Endothelial cell of umbilical vein (primary cell): ENCODE data around the gene CDH23. TPM values are rescaled to one million over a fixed set of nuclear protein-coding genes. Genes with fewer than 3 reads are reported as not detected.

ENCODE experiments used
- BruUV-seq: library from RNA; stranded (reverse); fragments of 400-500 nt; replicated peaks from 2 replicates; lab custom pipeline; 2021; lab: Mats Ljungman, UMichigan
- CTCF ChIA-PET: fragments of 300-600, 350-600 bp; sonication (Branson Sonifier 250); formaldehyde crosslinking; loops from one replicate; lab custom pipeline; 2021; ENCODE audit warnings: antibody characterized with exemption, inconsistent platforms; lab: Charles Lee
- POLR2A ChIA-PET: fragments of 300-600, 350-600 bp; sonication (Branson Sonifier 250); formaldehyde crosslinking; loops from one replicate; lab custom pipeline; 2021; ENCODE audit warnings: antibody characterized with exemption, inconsistent platforms; lab: Charles Lee
- DNase-seq: peaks from one replicate; pipeline ENCODE4 v3.0.0-alpha.2; 2011; ENCODE audit warnings: low read depth, low spot score
- FAIRE-seq: peaks from 2 replicates; lab custom pipeline; 2011; peaks lifted over from hg19 to GRCh38; lab: Jason Lieb, UNC
- H2AFZ ChIP-seq: 2 replicates; pipeline ENCODE4 v1.6.0; 2012; ENCODE audit warnings: low read depth, low read length, control low read depth, inconsistent platforms
- H3K27ac ChIP-seq: 2 replicates; pipeline ENCODE4 v1.5.1; 2011; ENCODE audit warnings: low read depth, mild to moderate bottlenecking, control low read depth, low read length, moderate library complexity; ENCODE audit not compliant: insufficient read depth
- H3K27me3 ChIP-seq, 2 experiments: 2 replicates each; pipeline versions ENCODE4 v1.6.0 to v1.6.1; 2011; ENCODE audit warnings: low read length in 2 of 2, mixed read lengths in 1 of 2; ENCODE audit not compliant: control insufficient read depth in 2 of 2, insufficient read depth in 2 of 2
- H3K36me3 ChIP-seq, 2 experiments: 2 replicates in 1 of 2; 3 replicates in 1 of 2; pipeline ENCODE4 v1.5.1; 2011; ENCODE audit warnings: low read length in 2 of 2, mild to moderate bottlenecking in 1 of 2, moderate library complexity in 1 of 2; ENCODE audit not compliant: control insufficient read depth in 2 of 2, insufficient read depth in 2 of 2; ENCODE audit errors: extremely low read depth in 1 of 2
- H3K4me1 ChIP-seq: 3 replicates; pipeline ENCODE4 v1.5.1; 2011; ENCODE audit warnings: mild to moderate bottlenecking, low read length; ENCODE audit not compliant: control insufficient read depth, insufficient read depth; ENCODE audit errors: extremely low read depth
- H3K4me2 ChIP-seq: 2 replicates; pipeline ENCODE4 v1.6.1; 2011; ENCODE audit warnings: low read length, control low read depth, mixed read lengths; ENCODE audit not compliant: insufficient read depth
- H3K4me3 ChIP-seq, 3 experiments: fragments of 200-600 bp in 1 of 3; sonication (generic), shearing (Covaris generic) in 1 of 3; replicated peaks in 1 of 3; 2 replicates each; pipeline ENCODE4 v1.5.1; 2011 to 2016; ENCODE audit warnings: control low read depth in 3 of 3, low read length in 3 of 3, mild to moderate bottlenecking in 2 of 3, inconsistent platforms in 1 of 3, low read depth in 1 of 3, moderate library complexity in 1 of 3; ENCODE audit not compliant: insufficient read depth in 1 of 3
- H3K79me2 ChIP-seq: 2 replicates; pipeline ENCODE4 v1.6.0; 2012; ENCODE audit warnings: low read length, inconsistent platforms; ENCODE audit not compliant: control insufficient read depth, insufficient read depth
- H3K9ac ChIP-seq: replicated peaks from 2 replicates; pipeline ENCODE3; 2011; ENCODE audit warnings: low read length, control low read depth; ENCODE audit not compliant: insufficient read depth; ENCODE audit errors: extremely low read depth
- H3K9me1 ChIP-seq: replicated peaks from 3 replicates; pipeline ENCODE4 v1.6.0; 2011; ENCODE audit warnings: mild to moderate bottlenecking, low read length; ENCODE audit not compliant: control insufficient read depth, insufficient read depth; ENCODE audit errors: extremely low read depth
- H3K9me3 ChIP-seq: replicated peaks from 2 replicates; pipeline ENCODE4 v1.5.1; 2012; ENCODE audit warnings: low read length, inconsistent platforms; ENCODE audit not compliant: control insufficient read depth, insufficient read depth
- H4K20me1 ChIP-seq: replicated peaks from 2 replicates; pipeline ENCODE3; 2011; ENCODE audit warnings: mild to moderate bottlenecking, low read length; ENCODE audit not compliant: control insufficient read depth, insufficient read depth; ENCODE audit errors: extremely low read depth
- CTCF ChIP-seq, 2 donors: IDR thresholded peaks; 1 replicate in 1 of 2; 2 replicates in 1 of 2; pipeline ENCODE4 v1.5.1; 2011; ENCODE audit warnings: low read length in 2 of 2, mild to moderate bottlenecking in 2 of 2, moderate library complexity in 2 of 2, control low read depth in 1 of 2, inconsistent platforms in 1 of 2, low read depth in 1 of 2; ENCODE audit not compliant: insufficient read depth in 1 of 2; ENCODE audit errors: extremely low read depth in 1 of 2
- EZH2 ChIP-seq: IDR thresholded peaks from 2 replicates; pipeline ENCODE4 v1.6.1; 2012; ENCODE audit warnings: borderline replicate concordance, low read depth, mild to moderate bottlenecking, moderate library complexity, low read length, inconsistent platforms; ENCODE audit not compliant: severe bottlenecking
- FOS ChIP-seq: IDR thresholded peaks from 2 replicates; pipeline ENCODE4 v1.6.1; 2011; ENCODE audit warnings: mild to moderate bottlenecking, low read length, moderate library complexity, borderline replicate concordance; ENCODE audit not compliant: insufficient read depth
- GATA2 ChIP-seq: IDR thresholded peaks from 2 replicates; pipeline ENCODE4 v1.7.0; 2011; ENCODE audit warnings: low read depth, mild to moderate bottlenecking, moderate library complexity, mixed read lengths, low read length; ENCODE audit not compliant: insufficient read length, insufficient read depth
- JUN ChIP-seq: IDR thresholded peaks from 2 replicates; pipeline ENCODE4 v1.6.1; 2011; ENCODE audit warnings: borderline replicate concordance, low read depth; ENCODE audit not compliant: insufficient read length, insufficient read depth
- MAX ChIP-seq: IDR thresholded peaks from 2 replicates; pipeline ENCODE4 v1.6.1; 2011; ENCODE audit not compliant: insufficient read depth, insufficient read length
- MYC ChIP-seq: IDR thresholded peaks from one replicate; pipeline ENCODE4 v1.6.1; 2011; ENCODE audit warnings: mild to moderate bottlenecking, low read depth, low read length
- POLR2A ChIP-seq: IDR thresholded peaks from 2 replicates; pipeline ENCODE4 v1.6.1; 2012; ENCODE audit warnings: low read depth, mild to moderate bottlenecking, control low read depth, low read length
- POLR2AphosphoS5 ChIP-seq: IDR thresholded peaks from 2 replicates; pipeline ENCODE4 v1.6.1; 2012; ENCODE audit warnings: low read depth, mild to moderate bottlenecking, control low read depth, low read length, moderate library complexity; ENCODE audit not compliant: insufficient read depth
- dilution Hi-C: fragments of 300-500 bp; cut with MboI; formaldehyde crosslinking; loops from one replicate; pipeline ENCODE4 v1.15.0; 2019; ENCODE audit warnings: low sequenced_read_pairs; ENCODE audit not compliant: extremely low pct_ligation_motif_present
- intact Hi-C: fragments of 100-400 bp; cut with micrococcal nuclease; formaldehyde crosslinking; loops from one replicate; pipeline ENCODE4 v1.10.0; 2022
- polyA plus RNA-seq, 4 experiments: library from polyadenylated mRNA; depleted of rRNA in 3 of 4; stranded (reverse) in 3 of 4; unstranded in 1 of 4; fragments of >200 nt; gene quantifications; 2 replicates each; pipeline versions ENCODE4 v1.2.1 to v1.2.3, GENCODE V29; 2011 to 2012; ENCODE audit warnings: missing spikeins in 1 of 4
- total RNA-seq: library from RNA; stranded (reverse); gene quantifications from 2 replicates; pipeline ENCODE4 v1.2.3, GENCODE V29; 2021

Gene CDH23
- total and polyA plus RNA-seq, 2 donors (not counting 3 experiments of a cell fraction or from before 2014, with no cell fraction given), result not detected

GRCh38 chr10:71438761-71439160 is 42.0 kb downstream of the CDH23 start:
- DNase-seq (no peak), FAIRE-seq (no peak)
- Histone ChIP-seq H3K4me1 (peaks cover 2% of the 10 kb centered on the region), H3K27me3 (peaks cover 0 to 1% of the 10 kb centered on the region in 2 experiments), H3K4me2 (no peak overlapping the region), H3K4me3 (no peak overlapping the region), H3K9ac (no peak overlapping the region), H2AFZ (no peak overlapping the region), H4K20me1 (no peaks in the 10 kb centered on the region), H3K79me2 (no peaks in the 10 kb centered on the region), H3K27ac (no peak overlapping the region), H3K9me1 (no peaks in the 10 kb centered on the region), H3K36me3 (no peaks in the 10 kb centered on the region), H3K9me3 (no peaks in the 10 kb centered on the region)
- no TSS peak for BruUV-seq
- ChIA-PET POLR2A (no interaction called here), CTCF (interaction anchor here (1.2 kb wide), 1 partner anchor 49 kb away, joined by 3 read pairs; no protein-coding TSS in a partner anchor)
- dilution Hi-C loops, result no loop called here
- intact Hi-C loops, result no loop called here
- no peak for TF ChIP-seq POLR2A
- TF ChIP-seq POLR2AphosphoS5, result no peak
- no peak for TF ChIP-seq MAX
- TF ChIP-seq GATA2, result no peak
- no peak for TF ChIP-seq JUN
- TF ChIP-seq CTCF (IDR thresholded peaks at IDR 0.05; ENCODE audit: extremely low read depth in 1 of 2, insufficient read depth in 1 of 2, low read depth in 1 of 2, low read length in 2 of 2), result no peak
- TF ChIP-seq FOS, result no peak
- no peak for TF ChIP-seq MYC
- TF ChIP-seq EZH2, result no peak
